Suppressor macrophage treated with lipopolysaccharide for 4 hours (primary cell): ENCODE results near the gene FAM83E.
"Not testable (repeated sequence)": the region's sequence is repeated elsewhere in the genome, so short reads cannot be mapped to it uniquely, and the experiment has no call there.

Source experiments
- DNase-seq: peaks from one replicate; pipeline ENCODE4 v3.0.0-alpha.2; 2020

The FAM83E gene

DNA sequence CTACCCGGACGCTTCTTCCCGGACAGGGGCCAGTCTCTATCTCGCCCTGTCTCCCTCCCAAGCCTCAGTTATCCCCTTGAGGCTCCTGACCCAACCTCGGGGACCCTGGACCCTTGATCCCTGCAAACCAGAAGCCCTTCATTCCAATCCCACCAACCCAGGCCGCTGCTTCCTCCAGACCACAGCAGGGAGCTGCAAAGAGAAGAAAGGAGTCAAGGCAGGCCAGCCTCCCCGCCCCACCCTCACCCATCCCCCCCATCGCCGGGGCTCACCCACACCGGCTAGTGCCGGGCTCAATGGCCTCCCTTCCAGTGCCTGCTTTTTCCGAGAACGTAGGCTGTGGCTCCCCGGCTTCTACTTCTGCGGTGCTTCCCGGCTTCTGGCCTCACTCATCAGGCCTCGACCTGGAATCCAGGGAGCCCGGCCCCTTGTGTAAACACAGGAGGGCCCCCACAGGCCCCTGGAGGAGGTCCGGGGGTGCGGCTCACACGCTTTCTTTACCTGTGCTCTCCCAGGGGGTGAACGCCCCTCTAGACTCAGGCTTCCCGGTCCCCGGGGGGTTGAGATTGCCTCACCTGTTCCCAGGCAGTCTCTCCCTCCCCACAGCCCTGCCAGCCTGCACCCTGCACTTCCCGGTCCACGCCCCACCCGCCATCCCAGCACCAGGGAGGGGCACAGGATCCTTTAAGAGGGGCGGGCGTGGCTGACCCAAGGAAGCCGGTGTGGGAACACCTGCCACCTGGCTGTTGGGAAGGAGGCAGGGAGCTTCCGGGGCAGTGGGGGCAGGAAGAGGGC is at the start of gene FAM83E:
TSS of gene FAM83E (minus strand) at position 641 of the 795 bp plus-strand sequence. CDS start 1,704 bp downstream, outside the sequence.
- DNase-seq, result no peak

DNA sequence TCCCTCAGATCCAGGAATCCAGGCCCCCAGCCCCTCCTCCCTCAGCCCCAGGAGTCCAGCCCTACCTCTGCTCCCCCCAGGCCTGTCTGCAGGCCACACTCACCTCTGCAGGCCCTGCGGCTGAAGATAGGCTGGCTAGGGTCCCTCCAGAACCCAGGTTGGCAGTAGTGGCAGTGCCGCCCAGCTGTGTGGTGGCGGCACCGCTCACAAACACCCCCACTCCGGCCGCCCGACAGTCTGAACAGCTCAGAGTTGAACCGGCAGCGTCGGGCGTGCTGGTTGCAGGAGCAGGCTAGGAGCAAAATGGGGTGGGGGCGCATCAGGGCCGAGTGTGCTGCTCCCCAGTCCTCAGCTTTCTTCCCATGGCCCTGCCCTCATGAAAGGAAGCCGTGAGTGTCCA is 49.6 kb upstream of the FAM83E start:
- DNase-seq, result no peak

DNA sequence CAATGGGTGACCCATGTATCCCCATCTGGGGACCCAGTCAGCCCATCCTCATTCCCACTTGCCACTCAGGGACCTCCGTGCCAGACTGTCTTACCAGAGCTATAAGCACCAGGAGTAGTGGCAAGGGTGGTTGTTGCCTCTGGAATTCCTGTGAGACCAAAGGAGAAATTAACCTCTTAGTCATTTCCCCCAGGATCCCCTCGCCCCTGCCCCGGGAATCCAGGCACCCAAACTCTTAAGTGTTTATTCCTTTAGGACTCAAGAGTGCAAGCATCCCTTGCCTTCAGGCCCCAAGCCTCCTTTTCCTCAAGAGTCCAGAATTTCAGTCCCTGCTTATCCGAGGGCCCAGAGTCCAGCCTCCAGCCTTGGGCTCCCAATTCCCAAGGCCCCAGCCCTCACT is 48.8 kb upstream of the FAM83E start:
- no peak for DNase-seq

DNA sequence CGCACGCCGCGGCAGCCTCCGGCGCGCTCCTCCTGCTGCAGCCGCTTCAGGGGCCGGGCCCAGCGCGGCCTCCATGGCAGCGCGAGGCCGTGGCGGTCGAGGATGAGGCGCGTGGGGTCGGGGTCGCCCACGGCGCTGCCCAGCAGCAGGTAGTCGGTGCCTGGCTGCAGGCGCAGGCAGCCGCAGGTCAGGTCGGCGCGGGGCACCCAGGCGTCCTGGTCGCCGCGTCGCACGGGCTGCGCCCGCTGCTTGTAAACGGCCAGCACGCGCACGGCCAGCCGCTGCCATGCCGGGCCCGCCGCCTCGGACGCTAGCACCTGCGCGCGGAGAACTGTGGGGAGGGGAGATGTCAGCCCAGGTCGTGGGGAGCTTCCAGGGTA is 46.8 kb upstream of the FAM83E start:
- DNase-seq, result no peak

DNA sequence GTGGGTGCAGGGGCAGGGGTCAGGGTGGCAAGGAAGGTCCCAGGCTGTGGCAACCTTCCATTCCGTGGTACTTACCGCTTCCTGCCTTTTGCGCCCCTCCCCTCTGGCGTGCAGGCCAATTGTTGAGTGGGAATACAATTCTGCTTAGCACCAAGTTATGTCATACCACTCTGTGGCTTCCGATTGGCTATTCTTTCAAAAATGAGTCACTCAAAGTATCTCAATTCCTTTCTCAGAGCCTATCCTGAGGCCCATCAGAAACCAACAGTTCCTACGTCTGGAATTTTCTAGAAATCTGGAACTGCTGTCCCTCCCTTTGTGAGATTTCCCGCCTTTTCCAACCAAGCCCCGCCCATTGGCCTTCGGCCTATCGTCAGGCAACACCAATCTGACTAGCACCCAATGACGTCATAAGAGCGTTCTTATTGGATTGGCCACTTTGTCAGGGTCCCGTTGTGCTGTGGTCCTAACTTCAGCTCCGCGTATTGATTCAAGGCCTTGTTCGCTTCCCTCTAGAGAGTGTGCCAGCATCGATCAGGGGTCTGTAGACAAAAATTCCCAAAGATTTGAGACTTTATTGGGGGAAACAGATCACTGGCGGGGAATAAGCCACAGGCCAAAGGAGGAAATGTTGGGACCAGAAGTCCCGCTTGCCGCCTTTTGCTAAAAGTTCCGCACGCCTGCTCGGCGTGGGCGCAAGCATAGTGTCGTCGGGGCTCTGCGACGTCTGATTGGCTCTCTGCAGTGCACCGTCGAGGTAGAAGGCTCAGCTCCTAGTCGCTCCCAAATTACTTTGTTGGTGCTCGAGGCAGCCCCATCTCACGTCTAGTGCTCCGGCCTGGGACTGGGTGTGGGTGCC is 46.2 kb upstream of the FAM83E start:
- DNase-seq, result peak; percentile 94

DNA sequence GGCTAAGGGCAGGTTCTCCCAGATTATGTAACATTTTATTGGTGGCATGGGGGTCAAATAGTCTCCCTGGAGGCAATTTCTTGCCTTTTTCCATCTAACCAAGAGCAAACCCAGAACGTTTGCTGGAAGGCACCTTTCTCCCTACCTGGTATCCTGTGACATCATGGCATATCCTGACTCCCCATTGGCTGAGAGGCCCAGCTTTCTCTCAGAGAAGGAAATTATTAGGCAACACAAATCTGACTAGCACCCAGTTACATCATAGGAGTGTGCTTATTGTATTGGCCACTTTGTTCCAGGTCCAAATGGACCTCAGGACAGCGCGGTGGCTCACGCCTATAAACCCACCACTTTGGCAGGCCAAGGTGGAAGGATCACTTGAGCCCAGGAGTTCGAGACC is 44.9 kb upstream of the FAM83E start:
- peak; percentile 45 for DNase-seq

DNA sequence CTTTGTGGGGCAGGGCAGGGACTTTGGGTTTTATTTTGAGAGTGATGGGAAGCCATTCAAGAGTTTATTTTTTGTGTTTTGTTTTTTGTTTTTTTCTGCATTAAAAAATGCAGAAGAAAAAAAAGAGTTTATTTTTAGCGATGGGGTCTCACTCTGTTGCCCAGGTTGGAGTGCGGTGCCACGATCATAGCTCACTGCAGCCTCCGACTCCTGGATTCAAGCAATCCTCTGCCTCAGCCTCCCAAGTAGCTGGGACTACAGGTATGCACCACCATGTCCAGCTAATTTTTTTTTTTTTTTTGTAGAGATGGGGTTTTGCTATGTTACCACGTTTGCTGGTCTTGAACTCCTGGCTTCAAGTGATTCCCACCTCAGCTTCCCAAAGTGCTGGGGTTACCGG is 43.6 kb upstream of the FAM83E start:
- no peak for DNase-seq

DNA sequence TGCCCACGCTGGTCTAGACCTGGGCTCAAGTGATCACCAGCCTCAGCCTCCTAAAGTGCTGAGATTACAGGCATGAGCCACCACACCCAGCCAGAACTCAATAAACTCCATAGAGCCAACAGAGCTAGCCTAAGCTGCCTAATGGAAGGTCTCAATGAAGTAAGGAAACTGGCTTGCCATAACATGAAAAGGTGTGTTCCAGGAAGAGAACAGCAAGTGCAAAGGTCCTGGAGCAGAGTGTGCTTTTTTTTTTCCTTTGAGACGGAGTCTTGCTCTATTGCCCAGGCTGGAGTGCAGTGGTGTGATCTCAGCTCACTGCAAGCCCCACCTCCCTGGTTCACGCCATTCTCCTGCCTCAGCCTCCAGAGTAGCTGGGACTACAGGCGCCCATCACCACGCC is 43.0 kb upstream of the FAM83E start:
- not testable (repeated sequence) for DNase-seq

DNA sequence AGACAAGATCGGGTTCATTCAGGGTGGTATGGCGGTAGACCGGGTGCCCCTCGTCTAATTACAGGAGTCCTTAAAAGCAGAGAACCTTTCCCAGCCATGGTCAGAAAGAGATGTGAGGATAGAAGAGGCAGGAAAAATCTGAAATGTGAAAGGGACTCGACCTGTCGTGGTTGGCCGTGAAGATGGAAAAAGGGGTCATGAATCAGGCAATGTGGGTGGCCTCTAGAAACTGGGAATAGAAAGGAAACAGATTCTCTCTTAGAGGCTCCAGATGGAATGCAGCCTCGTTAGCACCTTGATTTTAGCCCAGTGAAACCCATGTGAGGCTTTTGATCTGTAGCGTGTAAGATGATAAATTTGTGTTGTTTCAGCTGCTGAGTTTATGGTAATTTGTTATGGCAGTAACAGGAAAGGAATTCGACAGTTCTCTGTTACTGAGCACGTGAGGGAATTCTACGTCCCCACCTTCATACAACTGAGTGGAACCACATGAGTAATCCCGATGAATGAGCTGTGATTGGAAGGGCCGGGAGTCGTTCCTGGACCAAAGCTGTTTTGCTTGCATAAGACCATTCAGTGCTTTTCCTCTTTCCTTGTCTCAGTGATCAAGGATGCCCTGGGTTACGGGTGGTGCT is 42.1 kb upstream of the FAM83E start:
- no peak for DNase-seq

DNA sequence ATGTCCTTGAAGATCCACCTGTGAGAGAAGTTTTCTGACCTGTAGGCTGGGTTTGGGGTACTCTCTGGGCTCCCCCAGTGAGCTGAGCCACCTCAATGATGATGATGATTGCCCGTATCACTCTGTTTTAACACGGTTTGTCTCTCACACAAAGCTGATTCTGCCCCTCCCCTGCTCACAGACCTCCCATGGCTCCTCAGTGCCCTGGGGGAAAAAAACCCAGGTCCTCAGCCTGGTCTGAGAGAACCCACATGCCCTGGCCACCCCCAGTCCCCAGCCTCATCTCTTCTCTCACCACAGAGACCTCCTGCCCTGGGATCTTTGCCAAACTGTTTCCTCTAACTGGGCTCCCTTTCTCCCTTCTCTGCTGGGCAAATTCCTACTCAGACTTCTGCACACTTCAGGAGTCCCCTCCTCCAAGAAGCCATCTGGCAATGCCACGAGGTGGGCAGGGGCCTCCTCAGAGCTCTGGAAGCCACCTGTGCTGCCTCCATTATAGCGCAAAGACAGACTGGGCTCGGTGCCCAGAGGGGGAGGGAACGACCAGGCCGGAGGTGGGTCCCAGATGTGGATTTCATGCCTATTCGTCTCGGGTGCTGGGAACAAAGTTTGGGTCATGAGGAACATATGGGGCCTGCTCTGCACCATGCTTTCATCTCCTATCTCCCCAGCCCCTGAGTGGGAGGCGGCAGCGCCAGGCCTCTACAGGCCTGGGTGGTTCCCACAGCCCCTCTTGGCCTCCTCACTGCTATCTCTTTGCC is 39.6 kb upstream of the FAM83E start:
- DNase-seq, result no peak

DNA sequence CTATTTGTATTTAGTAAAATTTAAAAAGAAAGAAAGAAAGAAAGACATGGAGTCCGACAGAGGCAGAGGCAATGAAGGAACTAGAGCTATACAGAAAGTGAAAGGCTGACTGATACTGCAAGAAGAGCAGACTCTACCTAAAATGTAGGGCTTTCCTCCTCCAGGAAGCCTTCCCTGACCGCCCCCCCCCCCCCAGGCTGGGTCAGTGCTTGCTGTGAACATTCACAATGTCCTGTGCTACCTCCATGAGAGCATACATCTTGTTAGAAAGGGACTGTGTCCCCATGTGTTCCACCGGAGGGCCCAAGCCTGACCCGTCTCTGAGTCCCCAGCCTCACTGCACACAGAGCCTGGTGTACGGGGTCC is 36.8 kb upstream of the FAM83E start:
- DNase-seq, result no peak

DNA sequence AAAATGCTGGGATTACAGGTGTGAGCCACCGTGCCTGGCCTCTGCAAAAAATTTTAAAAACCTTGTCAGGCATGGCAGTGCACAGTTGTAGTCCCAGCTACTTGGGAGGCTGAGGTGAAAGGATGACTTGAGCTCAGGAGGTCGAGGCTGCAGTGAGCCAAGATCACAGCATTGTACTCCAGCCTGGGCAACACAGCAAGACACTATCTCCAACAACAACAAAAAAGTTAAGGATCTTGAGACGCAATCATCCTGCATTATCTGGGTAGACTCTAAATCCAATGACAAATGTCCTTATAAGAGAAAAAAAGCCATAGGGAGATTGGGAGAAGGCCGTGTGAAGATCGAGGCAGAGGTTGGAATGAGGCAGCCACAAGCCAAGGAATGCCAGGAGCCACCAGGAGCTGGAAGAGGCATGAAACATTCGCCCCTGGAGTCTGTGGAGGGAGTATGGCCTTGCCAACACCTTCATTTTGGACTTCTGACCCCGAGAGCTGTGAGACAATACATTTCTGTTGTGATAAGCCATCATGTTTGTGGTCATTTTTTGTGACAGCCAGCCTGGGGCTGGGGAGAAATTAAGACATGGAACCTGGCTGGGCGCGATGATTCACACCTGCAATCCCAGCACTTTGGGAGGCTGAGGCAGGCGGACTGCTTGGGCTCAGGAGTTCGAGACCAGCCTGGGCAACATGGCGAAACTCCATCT is 36.3 kb upstream of the FAM83E start:
- DNase-seq, result no peak

DNA sequence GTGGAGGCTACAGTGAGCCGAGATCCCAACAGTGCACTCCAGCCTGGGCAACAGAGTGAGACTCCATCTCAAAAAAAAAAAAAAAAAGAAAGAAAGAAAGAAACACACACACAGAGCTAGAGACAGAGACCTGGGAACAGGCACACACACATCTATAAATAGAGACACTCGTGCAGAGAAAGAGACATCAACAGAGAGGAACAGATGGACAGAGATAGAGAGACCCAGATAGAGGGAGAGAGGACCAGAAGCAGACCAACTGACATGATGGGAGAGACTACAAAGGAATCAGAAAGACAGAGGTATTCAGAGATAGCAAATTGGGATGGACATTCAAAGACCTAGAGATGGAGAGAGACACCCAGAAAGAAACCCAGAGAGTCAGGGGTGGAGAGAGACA is 33.3 kb upstream of the FAM83E start:
- DNase-seq, result no peak

DNA sequence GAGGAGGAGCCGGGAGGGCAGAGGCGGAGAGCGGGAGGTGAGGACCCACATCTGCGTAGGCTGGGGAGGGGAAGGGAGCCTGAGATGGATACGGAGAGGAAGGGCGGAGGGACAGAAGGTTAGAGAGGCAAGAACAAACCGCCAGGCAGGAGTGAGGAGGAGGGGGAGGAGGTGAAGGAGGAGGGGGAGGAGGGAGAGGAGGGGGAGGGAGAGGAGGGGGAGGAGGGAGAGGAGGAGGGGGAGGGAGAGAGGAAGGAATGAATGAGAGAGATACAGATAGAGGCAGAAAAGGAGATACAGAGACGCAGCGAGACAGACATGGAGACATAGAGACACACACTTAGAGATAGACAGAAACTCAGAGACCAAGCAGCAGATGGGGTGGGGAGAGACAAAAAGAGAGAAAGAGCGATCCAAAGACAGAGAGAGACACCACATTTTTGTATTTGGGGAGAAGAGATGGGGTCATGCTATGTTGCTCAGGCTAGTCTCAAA is 31.9 kb upstream of the FAM83E start:
- DNase-seq, result no peak

DNA sequence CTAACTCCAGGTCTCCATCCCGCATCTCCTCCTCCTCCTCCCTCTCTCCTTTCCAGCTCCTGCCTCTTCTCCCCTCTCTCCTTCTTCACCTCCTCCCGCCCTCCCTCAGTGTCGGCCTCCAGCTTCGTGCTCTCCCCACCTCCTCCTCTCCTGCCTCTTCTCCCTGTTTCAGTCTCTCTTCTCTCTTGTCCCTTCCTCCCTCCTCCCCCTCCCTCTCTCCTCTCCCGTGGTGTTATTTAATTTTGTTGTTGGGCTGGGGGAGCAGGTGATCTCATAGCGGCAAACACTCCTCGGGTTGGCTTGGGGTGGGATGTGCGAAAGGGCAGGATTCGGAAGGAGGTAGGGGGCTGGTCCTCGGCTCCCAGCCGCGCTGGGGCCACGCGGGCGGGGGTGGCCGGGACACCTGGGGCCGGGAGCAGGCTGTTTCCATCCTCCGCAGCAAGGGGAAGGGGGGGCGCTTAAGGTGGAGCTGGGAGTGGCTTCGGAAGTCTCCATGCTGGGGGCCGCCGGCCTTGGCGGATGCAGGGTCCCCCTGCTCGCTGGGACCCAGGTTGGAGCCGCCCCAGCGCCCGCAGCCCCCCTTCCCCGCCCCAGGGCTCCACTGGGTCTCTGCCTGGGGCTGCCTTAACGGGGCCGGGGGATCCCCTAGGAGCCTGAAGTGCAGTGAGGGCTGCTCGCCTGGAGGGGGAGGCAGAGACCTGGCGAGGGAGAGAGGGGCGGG is 31.3 kb upstream of the FAM83E start, which contains the start of gene CA11:
TSS of gene CA11 (minus strand) at position 187 of the 721 bp plus-strand sequence. CDS start 555 bp downstream, outside the sequence.
- peak; percentile 84 for DNase-seq

DNA sequence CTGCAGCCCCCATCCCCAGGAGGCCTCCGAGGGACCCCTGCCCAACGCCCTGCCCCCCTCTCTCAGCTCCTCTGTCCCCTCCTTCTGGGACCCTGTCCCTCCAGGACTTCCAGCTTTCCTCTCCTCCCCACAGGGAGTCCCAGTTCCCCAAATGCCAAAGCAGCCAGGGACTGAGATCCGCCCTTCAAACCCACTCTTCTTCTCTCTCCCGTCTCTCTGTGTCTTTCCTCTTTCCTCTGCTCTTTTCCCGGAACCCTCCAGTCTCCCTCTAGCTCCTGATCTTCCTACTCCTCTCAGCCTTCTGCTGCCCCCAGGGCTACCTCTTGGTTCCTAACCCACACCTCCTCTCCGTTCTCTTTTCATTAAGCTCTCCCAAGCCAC is 30.7 kb upstream of the FAM83E start:
- no peak for DNase-seq

DNA sequence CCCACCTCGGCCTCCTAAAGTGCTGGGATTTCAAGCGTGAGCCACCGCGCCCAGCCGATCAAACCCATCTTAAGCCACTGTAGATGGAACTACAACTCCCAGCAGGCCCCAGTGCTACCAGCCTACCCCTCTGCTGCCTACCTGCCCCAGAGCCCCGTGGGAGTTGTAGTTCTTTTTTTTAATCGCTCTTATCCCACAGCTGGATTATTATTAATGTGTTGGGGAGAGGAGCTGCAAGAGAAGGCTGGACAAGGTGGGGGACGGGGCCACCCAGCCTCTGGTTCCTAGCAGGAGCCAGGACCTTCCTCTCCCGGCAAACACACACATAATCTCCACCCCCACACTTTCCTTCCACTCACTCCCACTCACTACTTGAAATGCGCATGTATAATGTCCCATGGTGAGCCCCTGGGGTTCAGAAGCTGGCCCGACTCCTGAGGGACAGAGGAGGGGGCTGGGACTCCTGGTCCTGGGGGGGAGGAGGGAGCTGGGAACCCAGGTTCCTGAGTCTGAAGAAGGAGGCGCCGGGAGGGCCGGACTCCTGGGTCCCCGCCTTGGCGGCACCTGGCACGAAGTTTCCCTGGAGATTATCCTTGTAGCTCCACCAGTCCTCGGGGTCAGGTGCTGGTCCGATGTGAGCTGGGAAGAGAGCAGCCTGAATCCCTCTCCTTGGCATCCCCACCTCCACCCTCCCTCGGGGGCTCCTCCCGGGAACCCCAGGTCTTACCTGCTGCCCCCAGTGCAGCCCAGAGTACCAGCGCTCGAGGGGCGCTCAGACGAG is 30.2 kb upstream of the FAM83E start:
- peak; percentile 75 for DNase-seq

DNA sequence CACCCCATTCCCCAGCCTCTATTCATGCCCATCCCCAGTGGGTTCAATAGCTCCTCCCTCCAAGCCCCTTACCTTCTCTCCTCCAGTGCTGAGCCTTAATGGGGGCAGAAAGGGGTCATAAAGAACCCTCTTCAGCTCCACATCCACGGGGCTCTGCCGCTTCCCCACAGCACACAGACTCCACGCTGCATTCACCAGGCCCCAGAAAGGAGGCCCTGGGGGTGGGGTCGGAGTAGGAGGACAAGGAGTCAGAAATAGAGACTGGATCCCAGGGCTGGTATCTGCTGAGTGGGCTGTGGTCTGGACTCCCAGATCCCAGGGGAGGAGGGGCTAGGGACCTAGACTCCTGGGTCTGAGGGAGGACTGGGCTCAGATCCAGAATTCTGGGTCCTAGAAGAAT is 29.5 kb upstream of the FAM83E start:
- no peak for DNase-seq

DNA sequence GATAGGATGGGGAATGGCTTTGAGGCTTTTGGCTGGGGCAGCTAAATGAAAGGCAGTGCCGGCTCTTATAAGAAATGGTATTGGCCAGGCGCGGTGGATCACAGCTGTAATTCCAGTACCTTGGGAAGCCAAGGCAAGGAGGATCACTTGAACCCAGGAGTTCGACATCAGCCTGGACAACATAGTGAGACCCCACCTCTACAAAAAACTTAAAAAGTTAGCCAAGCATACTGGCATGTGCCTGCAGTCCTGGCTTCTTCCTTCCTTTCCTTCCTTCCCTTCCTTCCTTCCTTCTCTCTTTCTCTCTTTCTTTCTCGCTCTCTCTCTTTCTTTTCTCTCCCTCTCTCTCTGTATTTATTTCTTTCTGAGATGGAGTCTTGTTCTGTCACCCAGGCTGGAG is 28.0 kb upstream of the FAM83E start:
- no peak for DNase-seq

DNA sequence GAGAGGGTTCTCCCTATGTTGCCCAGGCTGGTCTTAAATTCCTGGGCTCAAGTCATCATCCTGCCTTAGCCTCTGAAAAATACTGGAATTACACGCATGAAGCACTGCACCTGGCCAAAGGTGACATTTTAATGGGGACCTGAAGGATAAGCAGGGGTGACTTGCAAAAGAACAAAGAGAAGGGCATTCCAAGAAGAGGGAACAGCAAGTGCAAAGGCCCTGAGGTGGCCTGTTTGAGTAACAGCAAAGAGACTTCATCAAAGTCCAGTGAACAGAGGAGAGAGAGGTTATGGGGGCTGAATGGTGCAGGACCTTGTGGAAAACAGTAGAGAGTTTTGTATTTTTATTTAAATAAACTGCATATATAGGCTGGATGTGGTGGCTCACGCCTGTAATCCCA is 27.0 kb upstream of the FAM83E start:
- no peak for DNase-seq
